GM18520 (cell line): Measurements from ENCODE around the gene PRPF39.
"Not testable (repeated sequence)": the region's sequence is repeated elsewhere in the genome, so short reads cannot be mapped to it uniquely, and the experiment has no call there.

Experiments
- ATAC-seq: cut with Tn5 transposase; IDR thresholded peaks from one replicate; pipeline ENCODE4 v1.9.1; 2021; ENCODE audit not compliant: unreplicated experiment

Gene PRPF39

GRCh38 chr14:45135659-45136395 lies 51.9 kb downstream of the PRPF39 start, which contains the start of gene FANCM:
Gene FANCM (plus strand): TSS chr14:45135930. CDS start chr14:45136032, 102 bp downstream.
- ATAC-seq = peak; percentile 28

DNA sequence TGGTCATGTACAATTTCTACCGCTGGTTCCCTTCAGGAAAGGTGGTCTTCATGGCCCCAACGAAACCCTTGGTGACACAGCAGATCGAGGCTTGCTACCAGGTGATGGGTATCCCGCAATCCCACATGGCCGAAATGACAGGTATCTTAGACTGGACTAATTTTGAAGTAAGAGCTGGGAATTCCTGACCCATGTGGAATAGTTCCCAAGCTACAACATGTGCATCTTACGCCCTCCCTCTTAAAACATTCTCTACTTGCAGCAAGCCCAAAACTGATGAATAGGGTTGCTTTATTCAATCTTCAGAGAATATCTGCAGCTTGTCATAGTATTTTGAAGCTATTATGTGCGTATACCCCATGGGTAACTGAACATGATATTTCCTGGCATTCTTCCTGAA lies 52.5 kb downstream of the PRPF39 start:
- no peak for ATAC-seq

- no peak for ATAC-seq
These were observed 56.8 kb downstream of the PRPF39 start for GRCh38 chr14:45140661-45141187.

DNA sequence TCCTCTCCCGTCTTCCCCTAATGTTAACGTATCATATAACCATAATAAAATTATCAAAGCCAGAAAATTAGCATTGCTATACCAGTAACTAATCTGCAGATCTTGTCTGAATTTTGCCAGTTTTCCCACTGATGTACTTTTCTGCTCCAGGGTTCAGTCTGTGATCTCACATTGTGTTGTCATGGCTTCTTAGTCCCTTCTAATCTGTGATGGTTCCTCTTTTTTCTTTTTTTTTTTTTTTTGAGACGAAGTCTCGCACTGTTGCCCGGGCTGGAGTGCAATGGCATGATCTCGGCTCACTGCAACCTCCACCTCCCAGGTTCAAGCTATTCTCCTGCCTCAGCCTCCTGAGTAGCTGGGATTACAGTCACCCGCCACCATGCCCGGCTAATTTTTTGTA lies 58.2 kb downstream of the PRPF39 start:
- not testable (repeated sequence) for ATAC-seq

DNA sequence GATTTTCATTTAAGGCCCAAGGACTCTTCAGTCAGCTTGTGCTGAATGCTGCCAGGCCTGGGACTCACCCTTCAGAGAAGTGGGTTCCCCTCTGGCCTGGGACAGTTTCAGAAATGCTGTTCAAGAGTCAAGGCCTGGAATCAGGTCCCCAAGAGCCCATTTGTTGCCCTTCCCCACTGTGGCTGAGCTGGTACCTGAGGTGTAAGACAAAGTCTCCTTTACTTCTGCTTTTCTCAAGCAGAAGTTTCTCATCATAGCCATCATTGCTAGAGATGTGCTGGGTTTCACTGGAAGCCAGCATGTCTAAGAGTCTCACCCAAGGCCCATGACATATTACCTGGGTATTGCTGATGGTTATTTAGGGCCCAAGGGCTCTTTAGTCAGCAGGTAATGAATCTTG lies 60.7 kb downstream of the PRPF39 start:
- peak; percentile 71 for ATAC-seq

DNA sequence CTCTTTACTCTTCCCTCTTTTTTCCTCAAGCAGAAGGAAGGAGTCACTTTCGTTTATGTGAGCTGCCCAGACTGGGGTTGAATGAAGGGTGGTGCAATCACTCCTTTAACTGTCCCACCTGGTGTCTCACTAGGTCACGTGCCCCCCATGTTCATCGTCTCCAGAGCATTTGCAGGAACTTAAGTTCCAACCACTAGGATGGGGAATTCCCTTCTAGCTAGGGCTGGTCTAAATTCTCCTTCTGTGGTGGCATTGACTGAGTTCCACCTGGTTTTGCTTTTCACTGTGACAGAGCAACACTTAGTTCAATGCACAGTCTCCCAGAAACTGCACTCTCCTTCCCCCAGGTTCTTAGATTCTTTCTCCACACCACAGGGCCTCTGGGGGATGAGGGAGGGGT lies 61.3 kb downstream of the PRPF39 start:
- ATAC-seq = peak; percentile 71

- ATAC-seq = no peak
These were observed 65.7 kb downstream of the PRPF39 start for GRCh38 chr14:45149602-45150001.

DNA sequence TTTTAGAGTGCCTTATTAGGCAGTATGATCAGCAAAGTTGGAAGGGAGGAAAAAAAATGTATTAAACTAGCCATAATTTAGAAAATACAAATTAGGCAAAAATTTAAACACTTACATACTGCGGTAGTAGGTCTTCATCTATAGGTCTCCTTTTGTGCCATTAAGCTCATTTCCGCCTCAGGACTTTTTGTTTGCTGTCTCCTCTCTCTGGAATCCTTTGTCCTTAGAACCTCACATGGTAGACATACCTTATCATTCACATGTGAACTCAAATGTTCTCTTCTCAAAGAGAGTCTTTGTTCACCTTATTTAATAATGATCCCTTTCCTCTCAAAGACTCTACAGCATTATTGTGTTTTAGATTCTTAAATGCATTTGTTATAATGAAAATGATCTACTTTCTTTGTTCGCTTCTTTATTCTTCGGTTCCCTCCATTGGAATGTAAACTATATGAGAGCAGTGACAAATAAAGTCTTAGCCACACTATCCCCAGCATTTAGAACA lies 66.5 kb downstream of the PRPF39 start:
- ATAC-seq = no peak

- ATAC-seq = peak; percentile 61
These were observed 72.2 kb downstream of the PRPF39 start for GRCh38 chr14:45156067-45156466.
